Muscle layer of colon (tissue), 2 donors: Measurements from ENCODE around the gene GNAT2.

Experiments
- H3K27ac ChIP-seq: one replicate; pipeline ENCODE4 v1.7.0; 2013; ENCODE audit warnings: low read depth, mild to moderate bottlenecking, low read length, moderate library complexity
- H3K27me3 ChIP-seq, 2 donors: one replicate each; pipeline ENCODE4 v1.7.0; 2013; ENCODE audit warnings: low read length in 2 of 2, mild to moderate bottlenecking in 2 of 2; ENCODE audit not compliant: insufficient read depth in 2 of 2, control insufficient read depth in 1 of 2
- H3K36me3 ChIP-seq: one replicate; pipeline ENCODE4 v1.7.0; 2013; ENCODE audit warnings: mild to moderate bottlenecking, low read length; ENCODE audit not compliant: insufficient read depth
- H3K4me1 ChIP-seq: one replicate; pipeline ENCODE4 v1.7.0; 2013; ENCODE audit warnings: mild to moderate bottlenecking, low read length; ENCODE audit not compliant: insufficient read depth
- H3K4me3 ChIP-seq, 2 donors: one replicate each; pipeline ENCODE4 v1.7.0; 2013; ENCODE audit warnings: low read length in 2 of 2, low read depth in 1 of 2, mild to moderate bottlenecking in 1 of 2, moderate library complexity in 1 of 2
- H3K9ac ChIP-seq: one replicate; pipeline ENCODE4 v1.7.0; 2013; ENCODE audit warnings: low read length
- H3K9me3 ChIP-seq: one replicate; pipeline ENCODE4 v1.7.0; 2013; ENCODE audit warnings: mild to moderate bottlenecking, low read length
- donor health status: abdominal sarcoma.
- donor health status: Adenocarcinoma of cecum.

The GNAT2 gene

GRCh38 chr1:109640285-109640865, 21.0 kb upstream of the GNAT2 start:
- H3K36me3 ChIP-seq, result no peaks in the 10 kb centered on the region
- no peak overlapping the region for H3K9ac ChIP-seq
- peaks cover 19% of the 10 kb centered on the region for H3K4me1 ChIP-seq
- H3K4me3 ChIP-seq, result no peak overlapping the region
- H3K9me3 ChIP-seq, result no peaks in the 10 kb centered on the region
- no peaks in the 10 kb centered on the region for H3K27me3 ChIP-seq
- H3K27ac ChIP-seq, result no peak overlapping the region

GRCh38 chr1:109639841-109640184, 20.4 kb upstream of the GNAT2 start:
- no peaks in the 10 kb centered on the region for H3K36me3 ChIP-seq
- no peak overlapping the region for H3K9ac ChIP-seq
- no peaks in the 10 kb centered on the region for H3K9me3 ChIP-seq
- peaks cover 19% of the 10 kb centered on the region for H3K4me1 ChIP-seq
- H3K27me3 ChIP-seq, result no peaks in the 10 kb centered on the region
- no peak overlapping the region for H3K4me3 ChIP-seq
- H3K27ac ChIP-seq, result no peak overlapping the region

- Histone ChIP-seq H3K9ac (no peak overlapping the region), H3K4me1 (peaks cover 19% of the 10 kb centered on the region), H3K27me3 (no peaks in the 10 kb centered on the region), H3K9me3 (no peaks in the 10 kb centered on the region), H3K36me3 (no peaks in the 10 kb centered on the region), H3K4me3 (no peak overlapping the region), H3K27ac (no peak overlapping the region)
Measured at GRCh38 chr1:109639063-109639840, 19.8 kb upstream of the GNAT2 start.

GRCh38 chr1:109637446-109637845, 18.0 kb upstream of the GNAT2 start:
- Histone ChIP-seq H3K36me3 (no peaks in the 10 kb centered on the region), H3K27ac (no peak overlapping the region), H3K27me3 (no peaks in the 10 kb centered on the region), H3K4me1 (peaks cover 11% of the 10 kb centered on the region), H3K4me3 (no peak overlapping the region), H3K9ac (no peak overlapping the region), H3K9me3 (no peaks in the 10 kb centered on the region)

- no peak overlapping the region for H3K27ac ChIP-seq
- H3K9ac ChIP-seq, result no peak overlapping the region
- no peaks in the 10 kb centered on the region for H3K27me3 ChIP-seq
- H3K36me3 ChIP-seq, result peaks cover 1% of the 10 kb centered on the region
- H3K9me3 ChIP-seq, result no peaks in the 10 kb centered on the region
- H3K4me1 ChIP-seq, result peaks cover 11% of the 10 kb centered on the region
- no peak overlapping the region for H3K4me3 ChIP-seq
Measured at GRCh38 chr1:109636201-109636952, 17.0 kb upstream of the GNAT2 start.

GRCh38 chr1:109635862-109636200, 16.4 kb upstream of the GNAT2 start:
- H3K9me3 ChIP-seq, result no peaks in the 10 kb centered on the region
- H3K9ac ChIP-seq, result no peak overlapping the region
- H3K4me1 ChIP-seq, result peaks cover 11% of the 10 kb centered on the region
- H3K4me3 ChIP-seq, result no peak overlapping the region
- H3K27me3 ChIP-seq, result no peaks in the 10 kb centered on the region
- H3K36me3 ChIP-seq, result peaks cover 7% of the 10 kb centered on the region
- H3K27ac ChIP-seq, result no peak overlapping the region

GRCh38 chr1:109634771-109635750, 15.6 kb upstream of the GNAT2 start:
- Histone ChIP-seq H3K36me3 (peaks cover 9% of the 10 kb centered on the region), H3K4me3 (no peak overlapping the region), H3K27me3 (no peaks in the 10 kb centered on the region), H3K9me3 (no peaks in the 10 kb centered on the region), H3K4me1 (peaks cover 11% of the 10 kb centered on the region), H3K9ac (no peak overlapping the region), H3K27ac (no peak overlapping the region)

GRCh38 chr1:109634292-109634691, 14.9 kb upstream of the GNAT2 start:
- no peak overlapping the region for H3K4me3 ChIP-seq

GRCh38 chr1:109632671-109633346, 13.4 kb upstream of the GNAT2 start:
- H3K4me3 ChIP-seq, result no peak overlapping the region
- peaks cover 11% of the 10 kb centered on the region for H3K4me1 ChIP-seq
- no peak overlapping the region for H3K27ac ChIP-seq
- no peaks in the 10 kb centered on the region for H3K9me3 ChIP-seq
- H3K36me3 ChIP-seq, result peaks cover 31% of the 10 kb centered on the region
- no peaks in the 10 kb centered on the region for H3K27me3 ChIP-seq
- no peak overlapping the region for H3K9ac ChIP-seq

More at GRCh38 chr1:109634292-109634691, 14.9 kb upstream of the GNAT2 start:
- Histone ChIP-seq H3K36me3 (peaks cover 17% of the 10 kb centered on the region), H3K4me1 (peaks cover 11% of the 10 kb centered on the region), H3K9me3 (no peaks in the 10 kb centered on the region), H3K9ac (no peak overlapping the region), H3K27ac (no peak overlapping the region), H3K27me3 (no peaks in the 10 kb centered on the region)

GRCh38 chr1:109631513-109632505, 12.4 kb upstream of the GNAT2 start:
- H3K9ac ChIP-seq, result no peak overlapping the region
- no peak overlapping the region for H3K27ac ChIP-seq
- H3K4me3 ChIP-seq, result no peak overlapping the region
- H3K9me3 ChIP-seq, result no peaks in the 10 kb centered on the region
- H3K36me3 ChIP-seq, result peaks cover 41% of the 10 kb centered on the region
- H3K4me1 ChIP-seq, result peaks cover 11% of the 10 kb centered on the region
- no peaks in the 10 kb centered on the region for H3K27me3 ChIP-seq
